A549 (cell line): Measurements from ENCODE around the gene TMEM141.

ENCODE experiments used
- CEBPB ChIP-seq, 2 experiments: fragments of >200 bp in 1 of 2; sonication (Bioruptor Twin) in 1 of 2; formaldehyde crosslinking in 1 of 2; IDR thresholded peaks; 2 replicates each; pipeline ENCODE4 v1.6.1; 2012 to 2016
- EP300 ChIP-seq, 2 experiments: fragments of >200 bp; sonication (Bioruptor Twin); formaldehyde crosslinking; IDR thresholded peaks; 2 replicates in 1 of 2; 3 replicates in 1 of 2; pipeline ENCODE4 v1.6.1; 2016 to 2017
- HOXB13 ChIP-seq: fragments of 250-450 bp; sonication (Bioruptor Pico); IDR thresholded peaks from 2 replicates; pipeline ENCODE4 v1.5.0; 2020; ENCODE audit warnings: low read depth, mild to moderate bottlenecking, moderate library complexity
- RAD21 ChIP-seq, 2 experiments: fragments of >200 bp in 1 of 2; sonication (Bioruptor Twin) in 1 of 2; formaldehyde crosslinking in 1 of 2; IDR thresholded peaks in 1 of 2; conservative IDR thresholded peaks in 1 of 2; 2 replicates in 1 of 2; 3 replicates in 1 of 2; pipeline ENCODE4 v1.6.1; 2012 to 2018; ENCODE audit warnings: inconsistent platforms in 1 of 2
- TF ChIP-seq, protein P1 (sequence below): fragments of >200 bp; sonication (Bioruptor Twin); formaldehyde crosslinking; IDR thresholded peaks from 3 replicates; pipeline ENCODE4 v1.5.1; 2016
- TF ChIP-seq, protein P2 (sequence below): IDR thresholded peaks from 2 replicates; pipeline ENCODE4 v1.6.1; 2012
- TF ChIP-seq, protein P3 (sequence below): fragments of 250-450 bp; sonication (Bioruptor Pico); IDR thresholded peaks from 2 replicates; pipeline ENCODE4 v1.5.0; 2020; ENCODE audit warnings: low read depth, mild to moderate bottlenecking, moderate library complexity

DNA sequence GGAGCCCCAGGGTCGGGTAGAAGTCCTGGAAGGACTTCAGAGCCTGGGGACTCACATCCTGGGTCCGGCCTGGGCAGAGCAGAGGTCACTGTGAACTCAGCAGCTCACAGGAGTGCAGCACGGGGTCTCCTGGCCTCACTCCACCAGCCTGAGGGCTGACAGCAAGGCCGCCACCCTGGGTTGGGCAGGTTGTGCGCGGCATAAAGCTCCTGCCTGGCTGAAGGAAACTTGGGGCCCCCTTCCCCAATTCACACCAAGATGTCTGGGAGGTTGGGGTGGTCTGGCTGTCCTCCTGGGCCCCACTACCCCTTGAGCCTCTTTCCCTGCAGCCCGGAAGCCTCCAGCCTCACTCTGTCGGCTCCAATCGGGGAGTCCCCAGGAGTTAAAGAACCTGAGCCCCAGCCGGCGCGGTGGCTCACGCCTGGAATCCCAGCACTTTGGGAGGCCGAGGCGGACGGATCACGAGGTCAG is 28.9 kb upstream of the TMEM141 start:
- TF ChIP-seq, protein P1, sequence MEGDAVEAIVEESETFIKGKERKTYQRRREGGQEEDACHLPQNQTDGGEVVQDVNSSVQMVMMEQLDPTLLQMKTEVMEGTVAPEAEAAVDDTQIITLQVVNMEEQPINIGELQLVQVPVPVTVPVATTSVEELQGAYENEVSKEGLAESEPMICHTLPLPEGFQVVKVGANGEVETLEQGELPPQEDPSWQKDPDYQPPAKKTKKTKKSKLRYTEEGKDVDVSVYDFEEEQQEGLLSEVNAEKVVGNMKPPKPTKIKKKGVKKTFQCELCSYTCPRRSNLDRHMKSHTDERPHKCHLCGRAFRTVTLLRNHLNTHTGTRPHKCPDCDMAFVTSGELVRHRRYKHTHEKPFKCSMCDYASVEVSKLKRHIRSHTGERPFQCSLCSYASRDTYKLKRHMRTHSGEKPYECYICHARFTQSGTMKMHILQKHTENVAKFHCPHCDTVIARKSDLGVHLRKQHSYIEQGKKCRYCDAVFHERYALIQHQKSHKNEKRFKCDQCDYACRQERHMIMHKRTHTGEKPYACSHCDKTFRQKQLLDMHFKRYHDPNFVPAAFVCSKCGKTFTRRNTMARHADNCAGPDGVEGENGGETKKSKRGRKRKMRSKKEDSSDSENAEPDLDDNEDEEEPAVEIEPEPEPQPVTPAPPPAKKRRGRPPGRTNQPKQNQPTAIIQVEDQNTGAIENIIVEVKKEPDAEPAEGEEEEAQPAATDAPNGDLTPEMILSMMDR = no peak
- no peak for TF ChIP-seq RAD21 (conservative IDR thresholded peaks at IDR 0.05 in 1 of 2, IDR thresholded peaks at IDR 0.05 in 1 of 2)
- TF ChIP-seq, protein P2, sequence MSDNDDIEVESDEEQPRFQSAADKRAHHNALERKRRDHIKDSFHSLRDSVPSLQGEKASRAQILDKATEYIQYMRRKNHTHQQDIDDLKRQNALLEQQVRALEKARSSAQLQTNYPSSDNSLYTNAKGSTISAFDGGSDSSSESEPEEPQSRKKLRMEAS = no peak
- TF ChIP-seq EP300 (IDR thresholded peaks at IDR 0.05) = no peak
- TF ChIP-seq, protein P3, sequence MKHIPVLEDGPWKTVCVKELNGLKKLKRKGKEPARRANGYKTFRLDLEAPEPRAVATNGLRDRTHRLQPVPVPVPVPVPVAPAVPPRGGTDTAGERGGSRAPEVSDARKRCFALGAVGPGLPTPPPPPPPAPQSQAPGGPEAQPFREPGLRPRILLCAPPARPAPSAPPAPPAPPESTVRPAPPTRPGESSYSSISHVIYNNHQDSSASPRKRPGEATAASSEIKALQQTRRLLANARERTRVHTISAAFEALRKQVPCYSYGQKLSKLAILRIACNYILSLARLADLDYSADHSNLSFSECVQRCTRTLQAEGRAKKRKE = no peak
- TF ChIP-seq CEBPB (IDR thresholded peaks at IDR 0.05) = no peak
- TF ChIP-seq HOXB13 = no peak
